ENCODE measurements around the gene TAF4. TPM values are rescaled to one million over a fixed set of nuclear protein-coding genes. Genes with fewer than 3 reads are reported as not detected.
"Not testable (repeated sequence)": the region's sequence is repeated elsewhere in the genome, so short reads cannot be mapped to it uniquely, and the experiment has no call there.

The TAF4 gene
- polyA plus RNA-seq, 1 donor from 2014 or later, result 10.2 TPM

DNA sequence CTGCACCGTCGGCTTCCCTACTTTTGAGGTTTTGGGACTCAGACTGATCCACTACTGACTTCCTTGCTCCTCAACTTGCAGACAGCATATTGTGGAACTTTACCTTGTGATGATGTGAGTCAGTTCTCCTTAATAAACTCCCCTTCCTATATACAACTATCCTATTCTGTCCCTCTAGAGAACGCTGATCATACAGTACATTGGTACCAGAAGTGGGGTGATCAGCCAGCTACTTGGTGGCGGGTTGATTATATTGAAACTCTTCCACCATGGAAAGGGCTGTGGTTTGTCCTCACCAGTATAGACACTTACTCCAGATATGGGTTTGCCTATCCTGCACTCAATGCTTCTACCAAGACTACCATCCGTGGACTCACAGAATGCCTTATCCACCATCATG, 7.6 kb upstream of the TAF4 start:
- Histone ChIP-seq H3K4me2 (ENCODE audit: low read length) (no peak overlapping the region), H3K27me3 (ENCODE audit: insufficient read depth, low read depth, low read length) (no peaks in the 10 kb centered on the region), H3K9me2 (ENCODE audit: insufficient read depth, low read length) (no peaks in the 10 kb centered on the region), H3K36me3 (ENCODE audit: insufficient read depth, low read length) (no peaks in the 10 kb centered on the region), H3K9ac (ENCODE audit: low read length) (no peak overlapping the region), H3K79me2 (replicated peaks; ENCODE audit: insufficient read depth, low read length) (no peaks in the 10 kb centered on the region), H2AFZ (ENCODE audit: low read depth, low read length) (no peak overlapping the region), H3K27ac (ENCODE audit: low read length) (no peak overlapping the region), H3K4me3 (ENCODE audit: low read length) (no peak overlapping the region), H3K9me3 (ENCODE audit: low read length) (peaks cover 3% of the 10 kb centered on the region), H4K20me1 (ENCODE audit: insufficient read depth) (no peaks in the 10 kb centered on the region), H3F3A (ENCODE audit: insufficient read depth, low read length, poor library complexity, severe bottlenecking) (no peaks in the 10 kb centered on the region)
- TF ChIP-seq TAF1 (IDR thresholded peaks at IDR 0.05; ENCODE audit: low read depth), result no peak

GRCh38 chr20:62071669-62072430, 6.2 kb upstream of the TAF4 start:
- not testable (repeated sequence) for H3K9ac ChIP-seq (ENCODE audit: low read length)

GRCh38 chr20:62069741-62070216, 4.1 kb upstream of the TAF4 start:
- H4K20me1 ChIP-seq (ENCODE audit: insufficient read depth), result no peaks in the 10 kb centered on the region
- no peaks in the 10 kb centered on the region for H3K36me3 ChIP-seq (ENCODE audit: insufficient read depth, low read length)
- no peaks in the 10 kb centered on the region for H3K79me2 ChIP-seq (replicated peaks; ENCODE audit: insufficient read depth, low read length)
- no peak for TF ChIP-seq SMC3 (conservative IDR thresholded peaks at IDR 0.05; ENCODE audit: poor library complexity)
- no peak for TF ChIP-seq CTCF (IDR thresholded peaks at IDR 0.05; ENCODE audit: poor library complexity, severe bottlenecking)
- no peak for TF ChIP-seq EZH2 (IDR thresholded peaks at IDR 0.05; ENCODE audit: borderline replicate concordance, insufficient read depth, low read length, poor library complexity, severe bottlenecking)
- no peak for TF ChIP-seq REST (IDR thresholded peaks at IDR 0.05; ENCODE audit: borderline replicate concordance)
- no peak for TF ChIP-seq RAD21 (conservative IDR thresholded peaks at IDR 0.05)
- no peak overlapping the region for H3K27ac ChIP-seq (ENCODE audit: low read length)
- no peaks in the 10 kb centered on the region for H3K27me3 ChIP-seq (ENCODE audit: insufficient read depth, low read depth, low read length)
- H3K4me2 ChIP-seq (ENCODE audit: low read length), result no peak overlapping the region
- no peaks in the 10 kb centered on the region for H3K9me2 ChIP-seq (ENCODE audit: insufficient read depth, low read length)
- H3K9ac ChIP-seq (ENCODE audit: low read length), result no peak overlapping the region
- H2AFZ ChIP-seq (ENCODE audit: low read depth, low read length), result no peak overlapping the region
- H3K9me3 ChIP-seq (ENCODE audit: low read length), result peaks cover 3% of the 10 kb centered on the region
- H3F3A ChIP-seq (ENCODE audit: insufficient read depth, low read length, poor library complexity, severe bottlenecking), result no peaks in the 10 kb centered on the region
- no peak overlapping the region for H3K4me3 ChIP-seq (ENCODE audit: low read length)

More at GRCh38 chr20:62071669-62072430, 6.2 kb upstream of the TAF4 start:
- H3K36me3 ChIP-seq (ENCODE audit: insufficient read depth, low read length); H2AFZ ChIP-seq (ENCODE audit: low read depth, low read length); H4K20me1 ChIP-seq (ENCODE audit: insufficient read depth); H3K9me3 ChIP-seq (ENCODE audit: low read length); H3F3A ChIP-seq (ENCODE audit: insufficient read depth, low read length, poor library complexity, severe bottlenecking); H3K79me2 ChIP-seq (replicated peaks; ENCODE audit: insufficient read depth, low read length); H3K4me3 ChIP-seq (ENCODE audit: low read length); H3K27me3 ChIP-seq (ENCODE audit: insufficient read depth, low read depth, low read length); H3K27ac ChIP-seq (ENCODE audit: low read length); H3K4me2 ChIP-seq (ENCODE audit: low read length); H3K9me2 ChIP-seq (ENCODE audit: insufficient read depth, low read length): not testable (repeated sequence)
